ENCODE data around the gene TRIO. TPM values are rescaled to one million over a fixed set of nuclear protein-coding genes. Genes with fewer than 3 reads are reported as not detected.

Gene TRIO
- total RNA-seq, 2 experiments from 2014 or later: 3.6 to 4.6 TPM

GRCh38 chr5:14127587-14127986, 15.6 kb upstream of the TRIO start:
- peaks cover 2% of the 10 kb centered on the region for H3K27me3 Mint-ChIP-seq (ENCODE audit: low read depth)
- no peaks in the 10 kb centered on the region for H3K36me3 Mint-ChIP-seq (ENCODE audit: low read depth)
- H3K4me1 Mint-ChIP-seq (ENCODE audit: low read depth): no peaks in the 10 kb centered on the region
- no peak overlapping the region for H3K27ac Mint-ChIP-seq
- H3K4me3 Mint-ChIP-seq: no peak overlapping the region
- no peak for DNase-seq
- H3K9me3 Mint-ChIP-seq: no peaks in the 10 kb centered on the region
- CTCF ChIA-PET: no interaction called here
- intact Hi-C loops (cut with micrococcal nuclease): no loop called here

DNA sequence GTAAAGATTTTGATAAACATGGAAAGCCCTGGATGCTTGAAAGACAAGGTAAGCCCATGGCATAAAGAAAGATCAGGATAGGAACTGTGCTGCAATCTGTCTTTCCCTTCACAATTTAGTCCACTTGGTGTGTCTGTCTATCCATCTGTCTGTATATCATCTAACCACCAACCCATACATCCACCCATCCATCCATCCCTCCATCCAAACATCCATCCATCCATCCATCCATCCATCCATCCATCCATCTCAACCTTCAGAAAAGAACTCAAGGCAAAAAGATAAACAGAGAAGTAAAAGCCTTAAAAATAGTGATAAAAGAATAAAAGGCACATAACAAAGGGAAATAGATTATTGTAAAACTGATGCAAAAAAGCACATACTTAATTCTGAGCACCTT, 15.1 kb upstream of the TRIO start:
- Mint-ChIP-seq H3K9me3 (no peaks in the 10 kb centered on the region), H3K27ac (no peak overlapping the region), H3K27me3 (ENCODE audit: low read depth) (peaks cover 3% of the 10 kb centered on the region), H3K4me1 (ENCODE audit: low read depth) (no peaks in the 10 kb centered on the region), H3K4me3 (no peak overlapping the region), H3K36me3 (ENCODE audit: low read depth) (no peaks in the 10 kb centered on the region)
- intact Hi-C loops (cut with micrococcal nuclease): no loop called here
- DNase-seq: no peak
- CTCF ChIA-PET: interaction anchor here (0.7 kb wide), 1 partner anchor 91 kb away, joined by 4 read pairs; no protein-coding TSS in a partner anchor

DNA sequence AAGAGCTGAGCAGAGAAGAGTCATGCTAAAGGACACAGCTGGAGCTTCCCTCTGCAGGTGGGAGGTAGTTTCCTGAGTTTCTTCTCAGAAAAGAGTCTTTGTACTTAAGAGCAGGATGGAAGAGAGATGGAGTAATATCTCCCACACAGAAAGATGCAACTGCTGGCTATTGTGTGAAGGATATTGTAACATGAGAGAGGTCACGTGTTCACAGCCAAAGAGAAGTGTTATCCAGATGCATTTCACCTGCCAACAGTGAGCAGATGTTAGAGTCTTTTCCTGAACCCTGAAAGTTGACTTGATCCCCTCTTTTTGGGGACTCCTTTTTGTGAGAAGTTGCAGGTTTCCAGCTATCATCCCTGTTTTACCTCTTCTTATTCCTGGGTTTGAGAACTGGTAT, 14.0 kb upstream of the TRIO start:
- CTCF ChIA-PET: no interaction called here
- no peak for DNase-seq
- H3K27me3 Mint-ChIP-seq (ENCODE audit: low read depth): peaks cover 6% of the 10 kb centered on the region
- H3K4me1 Mint-ChIP-seq (ENCODE audit: low read depth): no peaks in the 10 kb centered on the region
- no peaks in the 10 kb centered on the region for H3K9me3 Mint-ChIP-seq
- H3K36me3 Mint-ChIP-seq (ENCODE audit: low read depth): no peaks in the 10 kb centered on the region
- no peak overlapping the region for H3K4me3 Mint-ChIP-seq
- no peak overlapping the region for H3K27ac Mint-ChIP-seq
- intact Hi-C loops (cut with micrococcal nuclease): no loop called here

DNA sequence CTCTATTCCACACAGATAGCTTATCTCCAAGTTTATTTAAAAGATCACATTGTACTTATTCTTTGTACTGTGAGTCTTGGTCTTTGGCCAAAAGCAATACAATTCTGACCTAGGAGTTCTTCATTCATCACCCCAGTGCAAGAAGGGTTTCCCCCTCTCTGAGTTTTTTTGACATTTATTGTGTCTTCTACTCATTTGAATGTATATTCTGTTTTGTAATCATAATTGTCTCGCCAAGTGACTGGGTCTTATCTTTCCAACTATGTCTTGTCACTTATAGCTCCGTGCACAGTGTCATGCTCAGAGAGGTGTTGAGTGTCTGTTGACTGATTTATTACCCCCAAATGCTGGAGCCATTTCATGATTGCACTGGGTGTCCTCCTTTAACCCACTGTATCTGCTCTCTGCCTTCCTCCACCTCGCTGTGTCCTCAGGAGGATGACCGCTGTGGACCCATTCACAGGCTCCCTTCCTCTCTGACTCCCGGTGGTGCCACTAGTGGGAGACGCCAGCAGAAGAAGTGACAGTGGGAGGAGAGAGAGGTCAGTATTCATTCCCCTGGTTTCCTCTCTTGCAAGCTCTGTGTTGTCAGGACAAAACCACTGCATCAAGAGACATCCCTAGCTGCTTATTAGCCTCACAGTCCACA, 11.2 kb upstream of the TRIO start:
- Mint-ChIP-seq H3K9me3 (peaks cover 9% of the 10 kb centered on the region), H3K4me3 (no peak overlapping the region)

DNA sequence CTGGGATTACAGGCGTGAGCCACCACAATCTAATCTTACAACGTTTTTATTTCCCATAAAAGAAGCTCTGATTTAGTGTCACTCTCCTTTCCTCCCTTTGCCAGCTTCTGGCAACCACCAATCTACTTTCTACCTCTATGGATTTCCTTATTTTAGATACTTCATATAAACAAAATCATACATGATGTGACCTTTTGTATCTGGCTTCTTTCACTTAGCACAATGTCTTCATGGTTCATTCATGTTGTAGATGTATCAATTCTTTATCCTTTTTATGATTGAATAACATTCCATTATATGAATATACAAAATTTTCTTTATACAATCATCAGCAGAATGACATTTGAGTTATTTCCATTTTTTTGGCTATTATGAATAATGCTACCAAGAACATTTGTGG, 9.7 kb upstream of the TRIO start:
- no peak overlapping the region for H3K27ac Mint-ChIP-seq
- intact Hi-C loops (cut with micrococcal nuclease): no loop called here
- peaks cover 20% of the 10 kb centered on the region for H3K27me3 Mint-ChIP-seq (ENCODE audit: low read depth)
- H3K4me3 Mint-ChIP-seq: no peak overlapping the region
- no peaks in the 10 kb centered on the region for H3K36me3 Mint-ChIP-seq (ENCODE audit: low read depth)
- no peak for DNase-seq
- CTCF ChIA-PET: no interaction called here
- H3K4me1 Mint-ChIP-seq (ENCODE audit: low read depth): no peaks in the 10 kb centered on the region
- peaks cover 10% of the 10 kb centered on the region for H3K9me3 Mint-ChIP-seq

More for the DNA sequence above, 11.2 kb upstream of the TRIO start:
- Mint-ChIP-seq H3K27me3 (ENCODE audit: low read depth) (peaks cover 13% of the 10 kb centered on the region), H3K4me1 (ENCODE audit: low read depth) (no peaks in the 10 kb centered on the region), H3K27ac (no peak overlapping the region), H3K36me3 (ENCODE audit: low read depth) (no peaks in the 10 kb centered on the region)
- intact Hi-C loops (cut with micrococcal nuclease): no loop called here
- no peak for DNase-seq
- CTCF ChIA-PET: no interaction called here

- no peaks in the 10 kb centered on the region for H3K4me1 Mint-ChIP-seq (ENCODE audit: low read depth)
- H3K27ac Mint-ChIP-seq: no peak overlapping the region
- DNase-seq: no peak
- CTCF ChIA-PET: no interaction called here
- H3K27me3 Mint-ChIP-seq (ENCODE audit: low read depth): peaks cover 24% of the 10 kb centered on the region
- no peaks in the 10 kb centered on the region for H3K36me3 Mint-ChIP-seq (ENCODE audit: low read depth)
- H3K9me3 Mint-ChIP-seq: peaks cover 10% of the 10 kb centered on the region
- intact Hi-C loops (cut with micrococcal nuclease): no loop called here
- H3K4me3 Mint-ChIP-seq: no peak overlapping the region
Observed at GRCh38 chr5:14134083-14134482, 9.1 kb upstream of the TRIO start.

GRCh38 chr5:14134771-14135170, 8.4 kb upstream of the TRIO start:
- intact Hi-C loops (cut with micrococcal nuclease): no loop called here
- Mint-ChIP-seq H3K4me1 (ENCODE audit: low read depth) (no peaks in the 10 kb centered on the region), H3K4me3 (no peak overlapping the region), H3K27me3 (ENCODE audit: low read depth) (peaks cover 30% of the 10 kb centered on the region), H3K9me3 (peaks cover 10% of the 10 kb centered on the region), H3K36me3 (ENCODE audit: low read depth) (no peaks in the 10 kb centered on the region), H3K27ac (no peak overlapping the region)
- DNase-seq: no peak
- CTCF ChIA-PET: no interaction called here

DNA sequence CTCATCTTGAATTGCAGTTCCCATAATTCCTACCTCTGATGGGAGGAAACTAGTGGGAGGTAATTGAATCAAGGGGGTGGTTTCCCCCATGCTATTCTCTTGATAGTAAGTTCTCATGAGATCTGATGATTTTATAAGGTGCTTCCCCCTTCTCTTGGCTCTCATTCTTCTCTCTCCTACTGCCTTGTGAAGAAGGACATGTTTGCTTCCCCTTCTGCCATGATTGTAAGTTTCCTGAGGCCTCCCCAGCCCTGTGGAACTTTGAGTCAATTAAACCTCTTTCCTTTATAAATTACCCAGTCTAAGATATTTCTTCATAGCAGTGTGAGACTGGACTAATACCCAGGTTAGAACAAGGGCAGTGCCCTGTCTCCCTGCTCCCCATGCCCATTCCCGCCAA, 7.5 kb upstream of the TRIO start:
- H3K36me3 Mint-ChIP-seq (ENCODE audit: low read depth): no peaks in the 10 kb centered on the region
- intact Hi-C loops (cut with micrococcal nuclease): no loop called here

GRCh38 chr5:14136228-14136627, 6.9 kb upstream of the TRIO start:
- Mint-ChIP-seq H3K4me3 (no peak overlapping the region), H3K4me1 (ENCODE audit: low read depth) (no peaks in the 10 kb centered on the region), H3K27ac (no peak overlapping the region), H3K36me3 (ENCODE audit: low read depth) (no peaks in the 10 kb centered on the region), H3K27me3 (ENCODE audit: low read depth) (peaks cover 36% of the 10 kb centered on the region), H3K9me3 (peaks cover 10% of the 10 kb centered on the region)
- CTCF ChIA-PET: no interaction called here
- DNase-seq: no peak
- intact Hi-C loops (cut with micrococcal nuclease): no loop called here

More for the DNA sequence above, 7.5 kb upstream of the TRIO start:
- CTCF ChIA-PET: no interaction called here
- H3K4me3 Mint-ChIP-seq: no peak overlapping the region
- peaks cover 10% of the 10 kb centered on the region for H3K9me3 Mint-ChIP-seq
- peaks cover 33% of the 10 kb centered on the region for H3K27me3 Mint-ChIP-seq (ENCODE audit: low read depth)
- no peaks in the 10 kb centered on the region for H3K4me1 Mint-ChIP-seq (ENCODE audit: low read depth)
- DNase-seq: no peak
- H3K27ac Mint-ChIP-seq: no peak overlapping the region

DNA sequence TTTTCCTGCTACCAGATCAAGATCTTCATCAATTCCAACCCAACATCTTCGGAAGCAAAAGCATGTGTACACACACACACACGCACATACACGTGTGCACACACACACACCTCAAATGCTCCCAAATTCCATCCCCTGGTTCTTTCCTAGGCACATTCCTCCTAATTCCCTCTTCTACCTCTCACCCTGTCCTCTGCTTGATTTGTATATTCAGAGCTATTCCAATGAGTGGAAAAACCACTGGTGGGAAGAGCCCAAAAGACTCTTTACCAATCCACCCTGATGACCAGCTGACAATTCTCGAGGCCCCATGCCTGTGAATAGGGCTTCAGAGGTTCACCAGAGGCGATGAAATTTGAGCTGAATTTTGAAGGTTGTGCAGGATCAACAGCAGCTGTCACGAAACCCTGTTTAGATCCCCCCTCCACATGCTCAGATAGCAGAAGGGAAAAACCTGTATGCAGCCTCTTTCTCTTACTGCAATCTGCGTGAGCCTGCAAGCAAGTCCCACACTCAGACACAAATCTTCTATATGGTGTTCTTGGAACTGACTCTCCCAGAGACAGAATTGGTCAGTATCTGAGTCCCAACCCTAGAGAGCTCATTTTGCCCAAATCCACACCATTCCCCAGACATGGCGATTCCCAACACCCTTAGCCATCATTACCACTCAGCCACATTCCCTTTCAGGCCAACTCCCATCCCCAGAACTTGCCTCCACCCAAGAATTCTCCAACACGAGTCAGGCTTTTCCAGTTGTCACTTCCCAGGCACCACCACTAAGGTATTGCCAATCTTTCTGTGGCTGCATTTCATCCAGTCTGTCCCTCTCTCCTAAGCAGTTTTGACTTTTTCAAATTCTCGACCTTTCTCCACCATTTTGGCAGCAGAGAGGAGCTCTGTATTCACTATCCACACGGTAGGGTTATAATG, 4.3 kb upstream of the TRIO start:
- CTCF ChIA-PET: no interaction called here
- peaks cover 41% of the 10 kb centered on the region for H3K27me3 Mint-ChIP-seq (ENCODE audit: low read depth)
- H3K4me1 Mint-ChIP-seq (ENCODE audit: low read depth): peaks cover 4% of the 10 kb centered on the region
- H3K9me3 Mint-ChIP-seq: peaks cover 10% of the 10 kb centered on the region
- intact Hi-C loops (cut with micrococcal nuclease): no loop called here
- H3K36me3 Mint-ChIP-seq (ENCODE audit: low read depth): no peaks in the 10 kb centered on the region
- no peak overlapping the region for H3K27ac Mint-ChIP-seq
- H3K4me3 Mint-ChIP-seq: no peak overlapping the region
- DNase-seq: no peak

DNA sequence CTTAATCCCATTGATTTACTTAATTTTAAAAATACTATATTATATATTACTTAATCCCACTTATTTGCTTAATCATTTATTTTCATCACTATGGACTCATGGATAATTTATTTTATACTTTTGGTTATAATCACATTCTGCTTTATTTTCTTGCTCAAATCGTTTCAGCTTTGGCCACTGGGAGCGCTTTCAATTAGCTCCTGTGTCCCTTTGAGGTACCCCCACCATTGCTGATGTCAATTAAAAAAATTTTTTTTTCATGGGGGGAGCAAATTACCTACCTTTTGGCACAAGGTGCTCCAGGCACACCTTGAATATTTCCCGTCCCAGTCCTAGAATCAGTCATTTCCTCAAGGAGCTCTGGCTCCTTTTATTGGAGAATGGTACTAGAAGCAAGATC, 1.4 kb upstream of the TRIO start:
- peaks cover 1% of the 10 kb centered on the region for H3K9me3 Mint-ChIP-seq
- H3K27me3 Mint-ChIP-seq (ENCODE audit: low read depth): peaks cover 54% of the 10 kb centered on the region
- CTCF ChIA-PET: no interaction called here
- no peak overlapping the region for H3K4me3 Mint-ChIP-seq
- no peaks in the 10 kb centered on the region for H3K36me3 Mint-ChIP-seq (ENCODE audit: low read depth)
- H3K4me1 Mint-ChIP-seq (ENCODE audit: low read depth): peaks cover 11% of the 10 kb centered on the region
- intact Hi-C loops (cut with micrococcal nuclease): loop anchor here (1.0 to 5.0 kb wide), 6 partner anchors 30 to 851 kb away; no protein-coding TSS in a partner anchor
- DNase-seq: no peak
- H3K27ac Mint-ChIP-seq: no peak overlapping the region

- no peak for DNase-seq
- intact Hi-C loops (cut with micrococcal nuclease): loop anchor here (1.0 to 5.0 kb wide), 6 partner anchors 31 to 850 kb away; no protein-coding TSS in a partner anchor
- Mint-ChIP-seq H3K36me3 (ENCODE audit: low read depth) (no peaks in the 10 kb centered on the region), H3K27ac (no peak overlapping the region), H3K4me1 (ENCODE audit: low read depth) (peaks cover 11% of the 10 kb centered on the region), H3K4me3 (peak overlapping the region; percentile 78), H3K27me3 (ENCODE audit: low read depth) (peaks cover 57% of the 10 kb centered on the region), H3K9me3 (peaks cover 1% of the 10 kb centered on the region)
- CTCF ChIA-PET: interaction anchor here (0.6 kb wide), 1 partner anchor 46 kb away, joined by 3 read pairs; no protein-coding TSS in a partner anchor
Observed at GRCh38 chr5:14142202-14142826, 828 bp upstream of the TRIO start.

Measured in activated naive CD4-positive, alpha-beta T cell treated with anti-CD3 and anti-CD28 coated beads for 36 hours (primary cell).